Neural progenitor cell (in vitro differentiated cells): Measurements from ENCODE around the gene MAGEA11. TPM values are rescaled to one million over a fixed set of nuclear protein-coding genes. Genes with fewer than 3 reads are reported as not detected.
"Not testable (repeated sequence)": the region's sequence is repeated elsewhere in the genome, so short reads cannot be mapped to it uniquely, and the experiment has no call there.

Experiments
- DNase-seq: peaks from one replicate; pipeline ENCODE4 v3.0.0-alpha.2; 2016; ENCODE audit warnings: low spot score
- H2AFZ ChIP-seq: fragments of 200-600 bp; sonication (generic); replicated peaks from 2 replicates; pipeline ENCODE4 v1.6.1; 2016; ENCODE audit warnings: antibody characterized with exemption
- H3F3A ChIP-seq: fragments of 200-600 bp; sonication (generic); 2 replicates; pipeline ENCODE4 v1.6.1; 2016; ENCODE audit warnings: antibody characterized with exemption, low read depth
- H3K27ac ChIP-seq: fragments of 200-600 bp; sonication (generic); 2 replicates; pipeline ENCODE4 v1.5.1; 2016; ENCODE audit warnings: mild to moderate bottlenecking
- H3K27me3 ChIP-seq: fragments of 200-600 bp; sonication (generic); 2 replicates; pipeline ENCODE4 v1.6.1; 2016; ENCODE audit warnings: mild to moderate bottlenecking, moderate library complexity
- H3K36me3 ChIP-seq: fragments of 200-600 bp; sonication (generic); 2 replicates; pipeline ENCODE4 v1.5.1; 2016
- H3K4me1 ChIP-seq: fragments of 200-600 bp; sonication (generic); 2 replicates; pipeline ENCODE4 v1.6.1; 2016; ENCODE audit warnings: mixed run types
- H3K4me2 ChIP-seq: fragments of 200-600 bp; sonication (generic); 2 replicates; pipeline ENCODE4 v1.6.1; 2016
- H3K4me3 ChIP-seq: fragments of 200-600 bp; sonication (generic); 2 replicates; pipeline ENCODE4 v1.5.1; 2016
- H3K79me2 ChIP-seq: fragments of 200-600 bp; sonication (generic); 2 replicates; pipeline ENCODE4 v1.6.1; 2016; ENCODE audit warnings: low read depth
- H3K9ac ChIP-seq: fragments of 200-600 bp; sonication (generic); 2 replicates; pipeline ENCODE4 v1.6.1; 2016
- H3K9me3 ChIP-seq: fragments of 200-600 bp; sonication (generic); 2 replicates; pipeline ENCODE4 v1.5.1; 2016; ENCODE audit warnings: low read depth
- H4K20me1 ChIP-seq: fragments of 200-600 bp; sonication (generic); 2 replicates; pipeline ENCODE4 v1.6.1; 2016; ENCODE audit warnings: low read depth
- H3K27ac Mint-ChIP-seq: 3 replicates; pipeline ENCODE4 v1.8.0; 2021; ENCODE audit warnings: mixed read lengths
- H3K27me3 Mint-ChIP-seq: 2 replicates; pipeline ENCODE4 v1.8.0; 2022; ENCODE audit warnings: low read depth, mild to moderate bottlenecking, inconsistent platforms, moderate library complexity, mixed read lengths; ENCODE audit not compliant: insufficient read depth
- H3K36me3 Mint-ChIP-seq: 3 replicates; pipeline ENCODE4 v1.8.0; 2021; ENCODE audit warnings: mixed read lengths
- H3K4me1 Mint-ChIP-seq: 3 replicates; pipeline ENCODE4 v1.8.0; 2021; ENCODE audit warnings: mixed read lengths
- H3K4me3 Mint-ChIP-seq: 3 replicates; pipeline ENCODE4 v1.8.0; 2021; ENCODE audit warnings: mild to moderate bottlenecking, moderate library complexity, mixed read lengths
- H3K9me3 Mint-ChIP-seq: 3 replicates; pipeline ENCODE4 v1.8.0; 2020; ENCODE audit warnings: mixed read lengths
- CTCF ChIP-seq: fragments of 200-600 bp; sonication (generic); IDR thresholded peaks from 2 replicates; pipeline ENCODE4 v1.5.1; 2017; ENCODE audit warnings: antibody characterized with exemption, mild to moderate bottlenecking
- EZH2 ChIP-seq: fragments of 200-600 bp; sonication (generic); IDR thresholded peaks from 2 replicates; pipeline ENCODE4 v1.6.1; 2017; ENCODE audit warnings: antibody characterized with exemption, mild to moderate bottlenecking, moderate library complexity
- EZH2phosphoT487 ChIP-seq: fragments of 200-600 bp; sonication (generic); IDR thresholded peaks from 2 replicates; pipeline ENCODE4 v1.6.1; 2017; ENCODE audit warnings: antibody characterized with exemption
- total RNA-seq: library from RNA; depleted of rRNA; stranded (reverse); fragments of >200 nt; gene quantifications from 2 replicates; pipeline ENCODE4 v1.2.3, GENCODE V29; 2015; ENCODE audit warnings: low replicate concordance

Gene MAGEA11
- total RNA-seq, 1 donor from 2014 or later: not detected

- H3K4me3 Mint-ChIP-seq, H3K27me3 ChIP-seq, H3K79me2 ChIP-seq, H3K27me3 Mint-ChIP-seq, H2AFZ ChIP-seq, H3K36me3 Mint-ChIP-seq, H3K4me3 ChIP-seq, H3K9ac ChIP-seq, H3K36me3 ChIP-seq, H3K9me3 Mint-ChIP-seq, H3K4me1 Mint-ChIP-seq, H3F3A ChIP-seq, H4K20me1 ChIP-seq, DNase-seq, H3K4me2 ChIP-seq, H3K9me3 ChIP-seq, H3K4me1 ChIP-seq, H3K27ac Mint-ChIP-seq, H3K27ac ChIP-seq: not testable (repeated sequence)
Observed at GRCh38 chrX:149742269-149742668, 30.4 kb downstream of the MAGEA11 start.

GRCh38 chrX:149746390-149747007 lies 34.6 kb downstream of the MAGEA11 start:
- H3K36me3 ChIP-seq, H3K4me1 Mint-ChIP-seq, H3K27ac ChIP-seq, H3K4me1 ChIP-seq, H3K36me3 Mint-ChIP-seq, DNase-seq, H3K9me3 ChIP-seq, H3K27ac Mint-ChIP-seq, H3F3A ChIP-seq, H3K27me3 ChIP-seq, H2AFZ ChIP-seq, H3K4me3 ChIP-seq, H3K4me2 ChIP-seq, H3K27me3 Mint-ChIP-seq, H3K4me3 Mint-ChIP-seq, H3K9ac ChIP-seq, H4K20me1 ChIP-seq, H3K9me3 Mint-ChIP-seq, H3K79me2 ChIP-seq: not testable (repeated sequence)

GRCh38 chrX:149757206-149758067 lies 45.6 kb downstream of the MAGEA11 start:
- Histone ChIP-seq H3K9ac (no peak overlapping the region), H3K4me3 (no peak overlapping the region), H3K9me3 (no peaks in the 10 kb centered on the region), H4K20me1 (no peaks in the 10 kb centered on the region), H3K4me1 (no peaks in the 10 kb centered on the region), H3F3A (no peaks in the 10 kb centered on the region), H3K27ac (no peak overlapping the region), H2AFZ (no peak overlapping the region), H3K4me2 (no peak overlapping the region), H3K79me2 (no peaks in the 10 kb centered on the region), H3K27me3 (no peaks in the 10 kb centered on the region), H3K36me3 (no peaks in the 10 kb centered on the region)
- no peak for DNase-seq
- no peak overlapping the region for H3K4me3 Mint-ChIP-seq
- no peaks in the 10 kb centered on the region for H3K36me3 Mint-ChIP-seq
- no peaks in the 10 kb centered on the region for H3K4me1 Mint-ChIP-seq
- H3K27ac Mint-ChIP-seq: no peak overlapping the region
- TF ChIP-seq CTCF (no peak), EZH2phosphoT487 (no peak), EZH2 (no peak)
- peaks cover 5% of the 10 kb centered on the region for H3K27me3 Mint-ChIP-seq
- peaks cover 6% of the 10 kb centered on the region for H3K9me3 Mint-ChIP-seq

- no peak overlapping the region for H2AFZ ChIP-seq
- no peaks in the 10 kb centered on the region for H3K36me3 Mint-ChIP-seq
- peaks cover 6% of the 10 kb centered on the region for H3K9me3 Mint-ChIP-seq
Observed at GRCh38 chrX:149758068-149758714, 46.3 kb downstream of the MAGEA11 start.

GRCh38 chrX:149758715-149759078 lies 46.8 kb downstream of the MAGEA11 start:
- not testable (repeated sequence) for H3K27me3 ChIP-seq, H3K36me3 ChIP-seq, H3K4me3 ChIP-seq, H3K36me3 Mint-ChIP-seq, H3K9ac ChIP-seq, H3K27me3 Mint-ChIP-seq, H2AFZ ChIP-seq, H3K9me3 Mint-ChIP-seq, DNase-seq, H3K27ac Mint-ChIP-seq, H3K4me1 ChIP-seq, H4K20me1 ChIP-seq, H3K4me1 Mint-ChIP-seq, H3K27ac ChIP-seq, H3K79me2 ChIP-seq, H3K4me2 ChIP-seq, H3K9me3 ChIP-seq, H3F3A ChIP-seq, H3K4me3 Mint-ChIP-seq

More at GRCh38 chrX:149758068-149758714, 46.3 kb downstream of the MAGEA11 start:
- Mint-ChIP-seq H3K4me3 (no peak overlapping the region), H3K4me1 (no peaks in the 10 kb centered on the region), H3K27ac (no peak overlapping the region), H3K27me3 (peaks cover 5% of the 10 kb centered on the region)
- no peak for TF ChIP-seq CTCF
- no peak for TF ChIP-seq EZH2
- no peak for DNase-seq
- Histone ChIP-seq H3K4me1 (no peaks in the 10 kb centered on the region), H3K79me2 (no peaks in the 10 kb centered on the region), H4K20me1 (no peaks in the 10 kb centered on the region), H3K27ac (no peak overlapping the region), H3K9me3 (no peaks in the 10 kb centered on the region), H3K36me3 (no peaks in the 10 kb centered on the region), H3K27me3 (no peaks in the 10 kb centered on the region), H3K4me3 (no peak overlapping the region), H3K4me2 (no peak overlapping the region), H3F3A (no peaks in the 10 kb centered on the region), H3K9ac (no peak overlapping the region)
